ENCODE measurements around the gene HSPG2.

HSPG2 gene

GRCh38 chr1:21872445-21873079 lies 64.5 kb downstream of the HSPG2 start:
- no peaks in the 10 kb centered on the region for H3K36me3 Mint-ChIP-seq (ENCODE audit: low read depth)
- no peaks in the 10 kb centered on the region for H3K9me3 Mint-ChIP-seq
- H3K27ac Mint-ChIP-seq: no peak overlapping the region
- no peak overlapping the region for H3K4me3 Mint-ChIP-seq
- no peaks in the 10 kb centered on the region for H3K4me1 Mint-ChIP-seq (ENCODE audit: low read depth)
- H3K27me3 Mint-ChIP-seq (ENCODE audit: low read depth): no peaks in the 10 kb centered on the region
- DNase-seq (ENCODE audit: low spot score): no peak

- H3K36me3 Mint-ChIP-seq (ENCODE audit: low read depth): no peaks in the 10 kb centered on the region
Observed at GRCh38 chr1:21871943-21872342, 65.2 kb downstream of the HSPG2 start.

GRCh38 chr1:21870611-21871010 lies 66.5 kb downstream of the HSPG2 start:
- no peak for DNase-seq (ENCODE audit: low spot score)
- no peak overlapping the region for H3K4me3 Mint-ChIP-seq
- H3K4me1 Mint-ChIP-seq (ENCODE audit: low read depth): no peaks in the 10 kb centered on the region
- no peak overlapping the region for H3K27ac Mint-ChIP-seq
- H3K36me3 Mint-ChIP-seq (ENCODE audit: low read depth): no peaks in the 10 kb centered on the region
- H3K27me3 Mint-ChIP-seq (ENCODE audit: low read depth): no peaks in the 10 kb centered on the region
- no peaks in the 10 kb centered on the region for H3K9me3 Mint-ChIP-seq

More at GRCh38 chr1:21871943-21872342, 65.2 kb downstream of the HSPG2 start:
- H3K27ac Mint-ChIP-seq: no peak overlapping the region
- DNase-seq (ENCODE audit: low spot score): no peak
- no peak overlapping the region for H3K4me3 Mint-ChIP-seq
- no peaks in the 10 kb centered on the region for H3K4me1 Mint-ChIP-seq (ENCODE audit: low read depth)
- no peaks in the 10 kb centered on the region for H3K9me3 Mint-ChIP-seq
- no peaks in the 10 kb centered on the region for H3K27me3 Mint-ChIP-seq (ENCODE audit: low read depth)

- Mint-ChIP-seq H3K9me3 (no peaks in the 10 kb centered on the region), H3K36me3 (ENCODE audit: low read depth) (no peaks in the 10 kb centered on the region), H3K27ac (no peak overlapping the region), H3K4me3 (no peak overlapping the region), H3K27me3 (ENCODE audit: low read depth) (no peaks in the 10 kb centered on the region), H3K4me1 (ENCODE audit: low read depth) (no peaks in the 10 kb centered on the region)
- DNase-seq (ENCODE audit: low spot score): no peak
Observed at GRCh38 chr1:21869620-21870121, 67.4 kb downstream of the HSPG2 start.

GRCh38 chr1:21868941-21869454 lies 68.1 kb downstream of the HSPG2 start:
- Mint-ChIP-seq H3K4me3 (no peak overlapping the region), H3K9me3 (no peaks in the 10 kb centered on the region), H3K4me1 (ENCODE audit: low read depth) (no peaks in the 10 kb centered on the region), H3K27me3 (ENCODE audit: low read depth) (no peaks in the 10 kb centered on the region), H3K27ac (no peak overlapping the region), H3K36me3 (ENCODE audit: low read depth) (no peaks in the 10 kb centered on the region)
- no peak for DNase-seq (ENCODE audit: low spot score)

GRCh38 chr1:21868482-21868881 lies 68.6 kb downstream of the HSPG2 start:
- no peaks in the 10 kb centered on the region for H3K27me3 Mint-ChIP-seq (ENCODE audit: low read depth)

GRCh38 chr1:21867451-21867996 lies 69.6 kb downstream of the HSPG2 start:
- Mint-ChIP-seq H3K27me3 (ENCODE audit: low read depth) (no peaks in the 10 kb centered on the region), H3K4me1 (ENCODE audit: low read depth) (no peaks in the 10 kb centered on the region), H3K4me3 (no peak overlapping the region), H3K9me3 (no peaks in the 10 kb centered on the region), H3K36me3 (ENCODE audit: low read depth) (no peaks in the 10 kb centered on the region), H3K27ac (no peak overlapping the region)
- no peak for DNase-seq (ENCODE audit: low spot score)

More at GRCh38 chr1:21868482-21868881, 68.6 kb downstream of the HSPG2 start:
- Mint-ChIP-seq H3K36me3 (ENCODE audit: low read depth) (no peaks in the 10 kb centered on the region), H3K4me1 (ENCODE audit: low read depth) (no peaks in the 10 kb centered on the region), H3K4me3 (no peak overlapping the region), H3K9me3 (no peaks in the 10 kb centered on the region), H3K27ac (no peak overlapping the region)
- no peak for DNase-seq (ENCODE audit: low spot score)

GRCh38 chr1:21866707-21867043 lies 70.4 kb downstream of the HSPG2 start:
- H3K27ac Mint-ChIP-seq: no peak overlapping the region
- no peaks in the 10 kb centered on the region for H3K4me1 Mint-ChIP-seq (ENCODE audit: low read depth)
- no peaks in the 10 kb centered on the region for H3K36me3 Mint-ChIP-seq (ENCODE audit: low read depth)
- H3K27me3 Mint-ChIP-seq (ENCODE audit: low read depth): no peaks in the 10 kb centered on the region
- H3K9me3 Mint-ChIP-seq: no peaks in the 10 kb centered on the region
- H3K4me3 Mint-ChIP-seq: no peak overlapping the region
- no peak for DNase-seq (ENCODE audit: low spot score)

- Mint-ChIP-seq H3K27ac (no peak overlapping the region), H3K9me3 (no peaks in the 10 kb centered on the region), H3K4me1 (ENCODE audit: low read depth) (no peaks in the 10 kb centered on the region), H3K27me3 (ENCODE audit: low read depth) (no peaks in the 10 kb centered on the region), H3K36me3 (ENCODE audit: low read depth) (no peaks in the 10 kb centered on the region), H3K4me3 (no peak overlapping the region)
- DNase-seq (ENCODE audit: low spot score): no peak
Observed at GRCh38 chr1:21865943-21866706, 71.0 kb downstream of the HSPG2 start.

- Mint-ChIP-seq H3K4me1 (ENCODE audit: low read depth) (no peaks in the 10 kb centered on the region), H3K36me3 (ENCODE audit: low read depth) (no peaks in the 10 kb centered on the region), H3K4me3 (no peak overlapping the region), H3K27ac (no peak overlapping the region), H3K9me3 (no peaks in the 10 kb centered on the region), H3K27me3 (ENCODE audit: low read depth) (no peaks in the 10 kb centered on the region)
- no peak for DNase-seq (ENCODE audit: low spot score)
Observed at GRCh38 chr1:21865609-21865942, 71.5 kb downstream of the HSPG2 start.

GRCh38 chr1:21864730-21865129 lies 72.4 kb downstream of the HSPG2 start:
- H3K36me3 Mint-ChIP-seq (ENCODE audit: low read depth): no peaks in the 10 kb centered on the region

GRCh38 chr1:21863981-21864380 lies 73.1 kb downstream of the HSPG2 start:
- Mint-ChIP-seq H3K9me3 (no peaks in the 10 kb centered on the region), H3K36me3 (ENCODE audit: low read depth) (no peaks in the 10 kb centered on the region), H3K27ac (no peak overlapping the region), H3K27me3 (ENCODE audit: low read depth) (no peaks in the 10 kb centered on the region), H3K4me3 (no peak overlapping the region), H3K4me1 (ENCODE audit: low read depth) (no peaks in the 10 kb centered on the region)
- DNase-seq (ENCODE audit: low spot score): no peak

More at GRCh38 chr1:21864730-21865129, 72.4 kb downstream of the HSPG2 start:
- Mint-ChIP-seq H3K27ac (no peak overlapping the region), H3K9me3 (no peaks in the 10 kb centered on the region), H3K4me1 (ENCODE audit: low read depth) (no peaks in the 10 kb centered on the region), H3K4me3 (no peak overlapping the region), H3K27me3 (ENCODE audit: low read depth) (no peaks in the 10 kb centered on the region)
- DNase-seq (ENCODE audit: low spot score): no peak

- Mint-ChIP-seq H3K27me3 (ENCODE audit: low read depth) (no peaks in the 10 kb centered on the region), H3K36me3 (ENCODE audit: low read depth) (no peaks in the 10 kb centered on the region), H3K9me3 (no peaks in the 10 kb centered on the region), H3K4me3 (no peak overlapping the region), H3K4me1 (ENCODE audit: low read depth) (peaks cover 2% of the 10 kb centered on the region), H3K27ac (no peak overlapping the region)
- DNase-seq (ENCODE audit: low spot score): no peak
Observed at GRCh38 chr1:21861602-21862429, 75.3 kb downstream of the HSPG2 start.

- DNase-seq (ENCODE audit: low spot score): no peak
- Mint-ChIP-seq H3K27me3 (ENCODE audit: low read depth) (no peaks in the 10 kb centered on the region), H3K36me3 (ENCODE audit: low read depth) (no peaks in the 10 kb centered on the region), H3K27ac (no peak overlapping the region), H3K9me3 (no peaks in the 10 kb centered on the region), H3K4me1 (ENCODE audit: low read depth) (peaks cover 2% of the 10 kb centered on the region), H3K4me3 (no peak overlapping the region)
Observed at GRCh38 chr1:21860971-21861370, 76.1 kb downstream of the HSPG2 start.
